ENCODE data around the gene PHLDB2. TPM values are rescaled to one million over a fixed set of nuclear protein-coding genes. Genes with fewer than 3 reads are reported as not detected.

The PHLDB2 gene
- total and polyA plus RNA-seq, 10 of the 15 experiments (the other 5 are each of a cell fraction or from before 2014, with no cell fraction given), result 0.03 to 0.67 (median 0.40) TPM

GRCh38 chr3:111821891-111822290 is 37.2 kb upstream of the PHLDB2 start:
- Histone ChIP-seq H3K4me3 (no peak overlapping the region), H3K4me2 (ENCODE audit: control insufficient read depth, insufficient read depth) (no peak overlapping the region), H4K20me1 (ENCODE audit: control insufficient read depth, insufficient read depth) (no peaks in the 10 kb centered on the region), H3K36me3 (ENCODE audit: control insufficient read depth in 2 of 2, insufficient read depth in 2 of 2, low read length in 1 of 2) (no peaks in the 10 kb centered on the region), H2AFZ (ENCODE audit: control insufficient read depth, low read depth, low read length) (no peak overlapping the region), H3K9ac (ENCODE audit: control insufficient read depth, insufficient read depth, low read length) (no peak overlapping the region), H3K27ac (ENCODE audit: control insufficient read depth, insufficient read depth) (no peak overlapping the region), H3K9me3 (replicated peaks; ENCODE audit: control insufficient read depth, insufficient read depth, low read length) (no peaks in the 10 kb centered on the region; the same call in 2 of the 3 replicates), H3K27me3 (replicated peaks in 1 of 2; ENCODE audit: control insufficient read depth in 2 of 2, insufficient read depth in 2 of 2, low read length in 1 of 2) (no peaks in the 10 kb centered on the region), H3K4me1 (ENCODE audit: control insufficient read depth, insufficient read depth, low read length) (no peaks in the 10 kb centered on the region), H3K79me2 (ENCODE audit: control insufficient read depth, insufficient read depth, low read length) (no peaks in the 10 kb centered on the region)
- DNase-seq (ENCODE audit: low read depth, low spot score), result no peak
- SMC1A ChIA-PET (ENCODE audit: uncharacterized antibody, unreplicated experiment), result interaction anchor here (0.7 to 2.2 kb wide), 4 partner anchors 9 to 192 kb away, joined by 3 to 12 read pairs (median 4); no protein-coding TSS in a partner anchor
- CTCF ChIA-PET, result no interaction called here
- intact Hi-C loops (cut with micrococcal nuclease; ENCODE audit: unreplicated experiment) (no loop called here), in situ Hi-C loops (cut with MboI) (no loop called here)
- BruUV-seq (replicated peaks), result no TSS peak
- no peak for FAIRE-seq
- no peak for ATAC-seq
- POLR2A ChIA-PET, result no interaction called here
- RAD21 ChIA-PET (ENCODE audit: unreplicated experiment), result interaction anchor here (1.0 kb wide), 1 partner anchor 9 kb away, joined by 4 read pairs; no protein-coding TSS in a partner anchor
- TF ChIP-seq TBL1XR1 (IDR thresholded peaks at IDR 0.05; ENCODE audit: low read depth, low read length) (no peak), MEF2B (IDR thresholded peaks at IDR 0.05; ENCODE audit: partially characterized antibody, poor library complexity, severe bottlenecking) (no peak), TARDBP (IDR thresholded peaks at IDR 0.05; ENCODE audit: borderline replicate concordance) (no peak), ZBTB33 (IDR thresholded peaks at IDR 0.05) (no peak), EZH2 (IDR thresholded peaks at IDR 0.05; ENCODE audit: borderline replicate concordance, control insufficient read depth, low read depth, low read length) (no peak), CHD4 (IDR thresholded peaks at IDR 0.05) (no peak), RAD21 (IDR thresholded peaks at IDR 0.05; ENCODE audit: insufficient read depth, low read depth, low read length) (no peak), SKIL (IDR thresholded peaks at IDR 0.05; ENCODE audit: low read depth, poor library complexity, severe bottlenecking) (no peak), REST (IDR thresholded peaks at IDR 0.05; ENCODE audit: low read depth, low read length) (no peak)
- TF ChIP-seq, protein P1, sequence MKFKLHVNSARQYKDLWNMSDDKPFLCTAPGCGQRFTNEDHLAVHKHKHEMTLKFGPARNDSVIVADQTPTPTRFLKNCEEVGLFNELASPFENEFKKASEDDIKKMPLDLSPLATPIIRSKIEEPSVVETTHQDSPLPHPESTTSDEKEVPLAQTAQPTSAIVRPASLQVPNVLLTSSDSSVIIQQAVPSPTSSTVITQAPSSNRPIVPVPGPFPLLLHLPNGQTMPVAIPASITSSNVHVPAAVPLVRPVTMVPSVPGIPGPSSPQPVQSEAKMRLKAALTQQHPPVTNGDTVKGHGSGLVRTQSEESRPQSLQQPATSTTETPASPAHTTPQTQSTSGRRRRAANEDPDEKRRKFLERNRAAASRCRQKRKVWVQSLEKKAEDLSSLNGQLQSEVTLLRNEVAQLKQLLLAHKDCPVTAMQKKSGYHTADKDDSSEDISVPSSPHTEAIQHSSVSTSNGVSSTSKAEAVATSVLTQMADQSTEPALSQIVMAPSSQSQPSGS (IDR thresholded peaks at IDR 0.05; ENCODE audit: low read length), result no peak
- TF ChIP-seq, protein P2, sequence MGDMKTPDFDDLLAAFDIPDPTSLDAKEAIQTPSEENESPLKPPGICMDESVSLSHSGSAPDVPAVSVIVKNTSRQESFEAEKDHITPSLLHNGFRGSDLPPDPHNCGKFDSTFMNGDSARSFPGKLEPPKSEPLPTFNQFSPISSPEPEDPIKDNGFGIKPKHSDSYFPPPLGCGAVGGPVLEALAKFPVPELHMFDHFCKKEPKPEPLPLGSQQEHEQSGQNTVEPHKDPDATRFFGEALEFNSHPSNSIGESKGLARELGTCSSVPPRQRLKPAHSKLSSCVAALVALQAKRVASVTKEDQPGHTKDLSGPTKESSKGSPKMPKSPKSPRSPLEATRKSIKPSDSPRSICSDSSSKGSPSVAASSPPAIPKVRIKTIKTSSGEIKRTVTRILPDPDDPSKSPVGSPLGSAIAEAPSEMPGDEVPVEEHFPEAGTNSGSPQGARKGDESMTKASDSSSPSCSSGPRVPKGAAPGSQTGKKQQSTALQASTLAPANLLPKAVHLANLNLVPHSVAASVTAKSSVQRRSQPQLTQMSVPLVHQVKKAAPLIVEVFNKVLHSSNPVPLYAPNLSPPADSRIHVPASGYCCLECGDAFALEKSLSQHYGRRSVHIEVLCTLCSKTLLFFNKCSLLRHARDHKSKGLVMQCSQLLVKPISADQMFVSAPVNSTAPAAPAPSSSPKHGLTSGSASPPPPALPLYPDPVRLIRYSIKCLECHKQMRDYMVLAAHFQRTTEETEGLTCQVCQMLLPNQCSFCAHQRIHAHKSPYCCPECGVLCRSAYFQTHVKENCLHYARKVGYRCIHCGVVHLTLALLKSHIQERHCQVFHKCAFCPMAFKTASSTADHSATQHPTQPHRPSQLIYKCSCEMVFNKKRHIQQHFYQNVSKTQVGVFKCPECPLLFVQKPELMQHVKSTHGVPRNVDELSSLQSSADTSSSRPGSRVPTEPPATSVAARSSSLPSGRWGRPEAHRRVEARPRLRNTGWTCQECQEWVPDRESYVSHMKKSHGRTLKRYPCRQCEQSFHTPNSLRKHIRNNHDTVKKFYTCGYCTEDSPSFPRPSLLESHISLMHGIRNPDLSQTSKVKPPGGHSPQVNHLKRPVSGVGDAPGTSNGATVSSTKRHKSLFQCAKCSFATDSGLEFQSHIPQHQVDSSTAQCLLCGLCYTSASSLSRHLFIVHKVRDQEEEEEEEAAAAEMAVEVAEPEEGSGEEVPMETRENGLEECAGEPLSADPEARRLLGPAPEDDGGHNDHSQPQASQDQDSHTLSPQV (IDR thresholded peaks at IDR 0.05), result no peak
